ENCODE results near the gene ANO2.

Gene ANO2

GRCh38 chr12:5904969-5905368 is 40.1 kb downstream of the ANO2 start:
- no peak for ATAC-seq
- TF ChIP-seq, protein P1, sequence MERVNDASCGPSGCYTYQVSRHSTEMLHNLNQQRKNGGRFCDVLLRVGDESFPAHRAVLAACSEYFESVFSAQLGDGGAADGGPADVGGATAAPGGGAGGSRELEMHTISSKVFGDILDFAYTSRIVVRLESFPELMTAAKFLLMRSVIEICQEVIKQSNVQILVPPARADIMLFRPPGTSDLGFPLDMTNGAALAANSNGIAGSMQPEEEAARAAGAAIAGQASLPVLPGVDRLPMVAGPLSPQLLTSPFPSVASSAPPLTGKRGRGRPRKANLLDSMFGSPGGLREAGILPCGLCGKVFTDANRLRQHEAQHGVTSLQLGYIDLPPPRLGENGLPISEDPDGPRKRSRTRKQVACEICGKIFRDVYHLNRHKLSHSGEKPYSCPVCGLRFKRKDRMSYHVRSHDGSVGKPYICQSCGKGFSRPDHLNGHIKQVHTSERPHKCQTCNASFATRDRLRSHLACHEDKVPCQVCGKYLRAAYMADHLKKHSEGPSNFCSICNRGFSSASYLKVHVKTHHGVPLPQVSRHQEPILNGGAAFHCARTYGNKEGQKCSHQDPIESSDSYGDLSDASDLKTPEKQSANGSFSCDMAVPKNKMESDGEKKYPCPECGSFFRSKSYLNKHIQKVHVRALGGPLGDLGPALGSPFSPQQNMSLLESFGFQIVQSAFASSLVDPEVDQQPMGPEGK (CRISPR knock-in tag; IDR thresholded peaks at IDR 0.05; ENCODE audit: borderline replicate concordance) = no peak
- no peak for TF ChIP-seq ZNF8 (CRISPR knock-in tag; IDR thresholded peaks at IDR 0.05)
- no peak for TF ChIP-seq ZNF70 (CRISPR knock-in tag; IDR thresholded peaks at IDR 0.05)
- no peak for TF ChIP-seq ZC3H10 (CRISPR knock-in tag; IDR thresholded peaks at IDR 0.05)

- no peak for ATAC-seq
- TF ChIP-seq TCF4 (CRISPR knock-in tag; IDR thresholded peaks at IDR 0.05; ENCODE audit: borderline replicate concordance) = no peak
- no peak for TF ChIP-seq SNAI2 (CRISPR knock-in tag; IDR thresholded peaks at IDR 0.05)
- TF ChIP-seq ZFP30 (CRISPR knock-in tag; IDR thresholded peaks at IDR 0.05) = no peak
- no peak for TF ChIP-seq CSDC2 (CRISPR knock-in tag; IDR thresholded peaks at IDR 0.05)
- TF ChIP-seq, protein P1 (CRISPR knock-in tag; IDR thresholded peaks at IDR 0.05; ENCODE audit: borderline replicate concordance) = no peak
- no peak for TF ChIP-seq ZFP3 (CRISPR knock-in tag; IDR thresholded peaks at IDR 0.05)
- TF ChIP-seq ISL1 (CRISPR knock-in tag; IDR thresholded peaks at IDR 0.05) = no peak
Observed at GRCh38 chr12:5904441-5904840, 40.6 kb downstream of the ANO2 start.

- no peak for ATAC-seq
- TF ChIP-seq OSR1 (CRISPR knock-in tag; IDR thresholded peaks at IDR 0.05) = no peak
Observed at GRCh38 chr12:5902736-5903135, 42.3 kb downstream of the ANO2 start.

- ATAC-seq = no peak
- TF ChIP-seq, protein P1 (CRISPR knock-in tag; IDR thresholded peaks at IDR 0.05; ENCODE audit: borderline replicate concordance) = no peak
- TF ChIP-seq TCF4 (CRISPR knock-in tag; IDR thresholded peaks at IDR 0.05; ENCODE audit: borderline replicate concordance) (no peak), POU6F1 (CRISPR knock-in tag; IDR thresholded peaks at IDR 0.05; ENCODE audit: borderline replicate concordance, low read depth) (no peak), ZFP30 (CRISPR knock-in tag; IDR thresholded peaks at IDR 0.05) (no peak), ZNF8 (CRISPR knock-in tag; IDR thresholded peaks at IDR 0.05) (no peak), ZNF565 (CRISPR knock-in tag; conservative IDR thresholded peaks at IDR 0.05; ENCODE audit: low read depth) (no peak), ZNF70 (CRISPR knock-in tag; IDR thresholded peaks at IDR 0.05) (no peak), ZFP3 (CRISPR knock-in tag; IDR thresholded peaks at IDR 0.05) (no peak), SNAI2 (CRISPR knock-in tag; IDR thresholded peaks at IDR 0.05) (no peak), RARB (CRISPR knock-in tag; IDR thresholded peaks at IDR 0.05) (no peak), CSDC2 (CRISPR knock-in tag; IDR thresholded peaks at IDR 0.05) (no peak)
Observed at GRCh38 chr12:5901416-5901815, 43.6 kb downstream of the ANO2 start.

GRCh38 chr12:5900533-5901205 is 44.4 kb downstream of the ANO2 start:
- no peak for ATAC-seq
- TF ChIP-seq ARNTL (CRISPR knock-in tag; IDR thresholded peaks at IDR 0.05; ENCODE audit: borderline replicate concordance, low read depth) (no peak), SNAI2 (CRISPR knock-in tag; IDR thresholded peaks at IDR 0.05) (no peak), POU6F1 (CRISPR knock-in tag; IDR thresholded peaks at IDR 0.05; ENCODE audit: borderline replicate concordance, low read depth) (no peak), ZC3H10 (CRISPR knock-in tag; IDR thresholded peaks at IDR 0.05) (no peak), GLIS3 (CRISPR knock-in tag; IDR thresholded peaks at IDR 0.05) (no peak), TCF4 (CRISPR knock-in tag; IDR thresholded peaks at IDR 0.05; ENCODE audit: borderline replicate concordance) (no peak), CREB5 (CRISPR knock-in tag; IDR thresholded peaks at IDR 0.05; ENCODE audit: low read depth) (no peak)
- TF ChIP-seq, protein P2, sequence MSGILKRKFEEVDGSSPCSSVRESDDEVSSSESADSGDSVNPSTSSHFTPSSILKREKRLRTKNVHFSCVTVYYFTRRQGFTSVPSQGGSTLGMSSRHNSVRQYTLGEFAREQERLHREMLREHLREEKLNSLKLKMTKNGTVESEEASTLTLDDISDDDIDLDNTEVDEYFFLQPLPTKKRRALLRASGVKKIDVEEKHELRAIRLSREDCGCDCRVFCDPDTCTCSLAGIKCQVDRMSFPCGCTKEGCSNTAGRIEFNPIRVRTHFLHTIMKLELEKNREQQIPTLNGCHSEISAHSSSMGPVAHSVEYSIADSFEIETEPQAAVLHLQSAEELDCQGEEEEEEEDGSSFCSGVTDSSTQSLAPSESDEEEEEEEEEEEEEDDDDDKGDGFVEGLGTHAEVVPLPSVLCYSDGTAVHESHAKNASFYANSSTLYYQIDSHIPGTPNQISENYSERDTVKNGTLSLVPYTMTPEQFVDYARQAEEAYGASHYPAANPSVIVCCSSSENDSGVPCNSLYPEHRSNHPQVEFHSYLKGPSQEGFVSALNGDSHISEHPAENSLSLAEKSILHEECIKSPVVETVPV (CRISPR knock-in tag; IDR thresholded peaks at IDR 0.05) = no peak
- TF ChIP-seq, protein P1 (CRISPR knock-in tag; IDR thresholded peaks at IDR 0.05; ENCODE audit: borderline replicate concordance) = no peak

Measured in SK-N-SH treated with all-trans-retinoic acid at 6 μM for 48 hours (cell line).